AG04449 (cell line): Measurements from ENCODE around the gene EBPL.

Experiments
- CTCF ChIA-PET: fragments of 350-600 bp; formaldehyde crosslinking; extraction: SDS; loops from one replicate; lab custom pipeline; 2021; ENCODE audit warnings: antibody characterized with exemption; lab: Yijun Ruan, JAX
- POLR2A ChIA-PET: fragments of 400-600, 350-600 bp; formaldehyde crosslinking; extraction: SDS; loops from one replicate; lab custom pipeline; 2020; ENCODE audit warnings: antibody characterized with exemption, inconsistent platforms; lab: Yijun Ruan, JAX
- DNase-seq: peaks from one replicate; pipeline ENCODE4 v3.0.0-alpha.2; 2010; ENCODE audit warnings: low read depth, low spot score
- H3K4me3 ChIP-seq: 2 replicates; pipeline ENCODE4 v1.5.1; 2011; ENCODE audit warnings: low read depth, mild to moderate bottlenecking, control low read depth, low read length
- TF ChIP-seq, protein P1 (sequence below): IDR thresholded peaks from one replicate; pipeline ENCODE4 v1.5.1; 2011; ENCODE audit warnings: mild to moderate bottlenecking, moderate library complexity, low read length, control low read depth, inconsistent platforms; ENCODE audit not compliant: insufficient read depth; ENCODE audit errors: missing control alignments

The EBPL gene

DNA sequence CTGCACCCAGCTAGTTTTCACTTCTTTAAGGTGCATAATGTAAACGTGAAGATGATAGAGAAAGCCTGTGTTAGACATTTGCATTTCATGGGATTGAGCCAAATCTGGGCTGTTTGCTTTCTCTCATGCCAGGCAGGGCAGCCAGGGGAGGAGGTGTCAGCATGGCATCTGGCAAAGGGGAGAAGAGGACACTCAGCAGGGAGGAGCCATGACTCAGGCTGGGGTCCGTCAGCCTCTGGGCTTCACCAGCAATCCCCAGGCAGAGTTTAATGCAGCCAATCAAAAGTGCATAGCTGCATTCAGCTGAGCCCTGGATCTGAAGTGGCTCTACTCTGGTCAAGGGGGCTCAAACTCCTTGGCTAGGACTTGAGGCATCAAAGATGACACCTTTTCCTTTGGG lies 23.5 kb downstream of the EBPL start:
- ChIA-PET POLR2A (no interaction called here), CTCF (interaction anchor here (0.6 to 1.4 kb wide), 2 partner anchors 183 to 268 kb away, joined by 3 read pairs; partner anchors contain the start of gene SPRYD7)
- TF ChIP-seq, protein P1, sequence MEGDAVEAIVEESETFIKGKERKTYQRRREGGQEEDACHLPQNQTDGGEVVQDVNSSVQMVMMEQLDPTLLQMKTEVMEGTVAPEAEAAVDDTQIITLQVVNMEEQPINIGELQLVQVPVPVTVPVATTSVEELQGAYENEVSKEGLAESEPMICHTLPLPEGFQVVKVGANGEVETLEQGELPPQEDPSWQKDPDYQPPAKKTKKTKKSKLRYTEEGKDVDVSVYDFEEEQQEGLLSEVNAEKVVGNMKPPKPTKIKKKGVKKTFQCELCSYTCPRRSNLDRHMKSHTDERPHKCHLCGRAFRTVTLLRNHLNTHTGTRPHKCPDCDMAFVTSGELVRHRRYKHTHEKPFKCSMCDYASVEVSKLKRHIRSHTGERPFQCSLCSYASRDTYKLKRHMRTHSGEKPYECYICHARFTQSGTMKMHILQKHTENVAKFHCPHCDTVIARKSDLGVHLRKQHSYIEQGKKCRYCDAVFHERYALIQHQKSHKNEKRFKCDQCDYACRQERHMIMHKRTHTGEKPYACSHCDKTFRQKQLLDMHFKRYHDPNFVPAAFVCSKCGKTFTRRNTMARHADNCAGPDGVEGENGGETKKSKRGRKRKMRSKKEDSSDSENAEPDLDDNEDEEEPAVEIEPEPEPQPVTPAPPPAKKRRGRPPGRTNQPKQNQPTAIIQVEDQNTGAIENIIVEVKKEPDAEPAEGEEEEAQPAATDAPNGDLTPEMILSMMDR: no peak
- DNase-seq: no peak
- no peak overlapping the region for H3K4me3 ChIP-seq

DNA sequence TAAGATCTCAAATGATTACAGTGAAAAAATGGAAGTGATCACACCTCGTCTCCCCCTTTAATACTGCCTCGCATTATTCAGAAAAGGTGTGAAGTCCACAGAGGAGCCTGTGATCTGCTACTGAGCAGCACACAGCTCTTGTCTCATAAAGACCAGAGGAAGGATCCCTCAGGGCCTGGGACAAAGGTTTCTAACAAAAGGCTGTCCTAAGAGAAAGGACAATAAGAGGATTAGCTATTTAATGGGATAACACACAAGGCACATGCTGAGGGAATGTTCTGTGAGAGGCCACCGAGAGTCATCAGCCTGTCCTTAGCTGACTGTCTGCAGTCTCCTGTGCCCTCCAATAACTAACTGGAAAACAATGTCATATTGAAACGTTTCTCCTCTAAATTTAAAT lies 26.7 kb downstream of the EBPL start:
- no peak overlapping the region for H3K4me3 ChIP-seq
- ChIA-PET CTCF (no interaction called here), POLR2A (no interaction called here)
- no peak for DNase-seq
- TF ChIP-seq, protein P1: no peak

DNA sequence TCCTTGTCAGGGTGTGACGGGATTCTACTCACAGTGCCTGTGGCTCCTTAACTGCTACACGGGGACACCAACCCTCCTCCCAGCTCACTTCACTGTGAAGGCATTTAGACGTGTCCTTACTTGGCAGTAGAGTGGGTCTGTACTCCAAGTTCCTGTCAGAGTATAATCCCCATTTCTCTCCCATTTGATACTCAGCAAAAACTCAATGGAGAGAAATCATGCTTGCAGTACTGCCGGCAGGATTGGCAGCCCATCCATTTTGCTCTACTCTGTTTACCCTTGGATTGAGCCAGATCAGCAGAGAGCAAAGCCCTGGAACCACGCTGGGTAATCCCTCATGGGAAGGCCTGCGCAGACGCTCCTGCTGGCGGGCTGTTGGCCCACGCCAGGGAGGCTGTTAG lies 34.0 kb downstream of the EBPL start:
- TF ChIP-seq, protein P1: no peak
- no peak for DNase-seq
- H3K4me3 ChIP-seq: no peak overlapping the region
- POLR2A ChIA-PET: no interaction called here
- CTCF ChIA-PET: no interaction called here

DNA sequence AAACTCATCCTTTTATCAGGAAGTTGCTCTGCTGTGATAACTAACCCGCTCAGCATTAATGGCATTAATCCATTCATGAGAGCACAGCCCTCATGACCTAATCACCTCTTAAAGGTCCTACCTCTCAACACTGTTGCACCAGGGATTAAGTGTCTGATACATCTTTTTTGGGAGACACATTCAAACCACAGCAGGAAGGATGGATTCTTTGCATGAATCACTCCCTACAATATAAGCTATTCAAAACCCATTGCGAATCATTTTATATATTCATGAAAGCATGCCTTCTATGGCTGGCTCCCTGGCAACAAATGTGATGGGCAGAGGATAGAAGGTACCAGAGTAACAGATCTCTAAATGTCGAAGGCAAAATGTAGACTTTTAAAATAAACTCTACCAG lies 35.4 kb downstream of the EBPL start:
- no peak for DNase-seq
- H3K4me3 ChIP-seq: no peak overlapping the region
- ChIA-PET POLR2A (no interaction called here), CTCF (no interaction called here)
- TF ChIP-seq, protein P1: no peak

DNA sequence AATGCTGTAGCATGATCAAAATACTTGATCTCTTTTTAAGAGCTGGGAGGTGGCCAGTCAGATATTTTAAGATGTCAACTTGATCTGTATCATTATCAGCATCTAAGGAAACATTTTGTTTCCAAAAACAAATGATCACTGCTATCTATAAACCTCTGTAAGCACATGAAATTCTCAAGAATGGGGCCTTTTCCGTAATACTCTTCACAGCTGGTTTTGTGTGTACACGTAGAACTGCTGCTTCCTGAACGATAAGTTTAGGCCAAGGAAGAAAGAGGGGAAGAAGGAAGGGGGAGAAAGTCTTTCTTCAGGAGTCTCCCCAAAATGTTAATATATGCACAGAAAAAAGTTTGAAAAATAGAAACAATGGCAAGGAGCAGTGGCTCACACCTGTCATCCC lies 37.3 kb downstream of the EBPL start:
- no peak for DNase-seq
- H3K4me3 ChIP-seq: no peak overlapping the region
- ChIA-PET POLR2A (no interaction called here), CTCF (no interaction called here)
- TF ChIP-seq, protein P1: no peak

DNA sequence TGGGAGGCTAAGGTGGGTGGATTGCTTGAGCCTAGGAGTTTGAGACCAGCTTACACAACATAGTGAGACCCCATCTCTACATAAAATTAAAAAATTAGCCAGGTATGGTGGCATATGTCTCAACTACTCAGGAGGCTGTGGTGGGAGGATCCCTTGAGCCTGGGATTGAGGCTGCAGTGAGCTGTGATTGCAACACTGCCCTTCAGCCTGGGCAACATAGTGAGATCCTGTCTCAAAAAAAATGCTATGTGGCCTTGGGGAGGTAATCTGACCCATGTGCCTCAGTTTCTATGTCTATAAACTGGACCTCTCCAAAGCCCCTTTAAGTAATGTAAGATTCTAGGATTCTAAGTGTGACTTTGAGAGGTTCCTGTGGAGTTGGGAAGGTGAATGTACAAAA lies 37.8 kb downstream of the EBPL start:
- no peak overlapping the region for H3K4me3 ChIP-seq
- TF ChIP-seq, protein P1: no peak
- CTCF ChIA-PET: no interaction called here
- POLR2A ChIA-PET: no interaction called here
- DNase-seq: no peak
